ENCODE results near the gene TTC39A.
"Not testable (repeated sequence)": the region's sequence is repeated elsewhere in the genome, so short reads cannot be mapped to it uniquely, and the experiment has no call there.

DNA sequence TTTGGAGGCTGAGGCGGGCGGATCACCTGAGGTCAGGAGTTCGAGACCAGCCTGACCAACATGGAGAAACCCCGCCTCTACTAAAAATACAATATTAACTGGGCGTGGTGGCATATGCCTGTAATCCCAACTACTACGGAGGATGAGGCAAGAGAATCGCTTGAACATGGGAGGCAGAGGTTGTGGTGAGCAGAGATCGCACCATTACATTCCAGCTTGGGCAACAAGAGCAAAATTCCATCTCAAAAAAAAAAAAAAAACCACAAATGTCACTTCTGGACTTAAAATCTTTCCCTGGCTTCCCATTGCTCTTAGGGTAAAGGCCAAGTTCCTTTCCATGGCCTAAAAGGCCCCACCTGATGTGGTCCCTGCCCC, 5.4 kb downstream of the TTC39A start:
- not testable (repeated sequence) for TF ChIP-seq CTCF, POLR2A, POLR2AphosphoS5 (IDR thresholded peaks at IDR 0.05)
